Measurements from ENCODE around the gene PPHLN1.

PPHLN1 gene

GRCh38 chr12:42442311-42442759, 116.4 kb downstream of the PPHLN1 start:
- DNase-seq (ENCODE audit: low read depth), result no peak

- no peak for DNase-seq (ENCODE audit: low read depth)
These were observed 116.9 kb downstream of the PPHLN1 start for GRCh38 chr12:42442888-42443287.

- DNase-seq (ENCODE audit: low read depth), result no peak
These were observed 118.4 kb downstream of the PPHLN1 start for GRCh38 chr12:42444192-42444943.

GRCh38 chr12:42445891-42446290, 119.9 kb downstream of the PPHLN1 start:
- DNase-seq (ENCODE audit: low read depth), result no peak

- no peak for DNase-seq (ENCODE audit: low read depth)
These were observed 120.8 kb downstream of the PPHLN1 start for GRCh38 chr12:42446761-42447160.

GRCh38 chr12:42447371-42447786, 121.4 kb downstream of the PPHLN1 start:
- no peak for DNase-seq (ENCODE audit: low read depth)

- no peak for DNase-seq (ENCODE audit: low read depth)
These were observed 122.9 kb downstream of the PPHLN1 start for GRCh38 chr12:42448841-42449240.

GRCh38 chr12:42450248-42450647, 124.3 kb downstream of the PPHLN1 start:
- DNase-seq (ENCODE audit: low read depth), result no peak

GRCh38 chr12:42458575-42458974, 132.6 kb downstream of the PPHLN1 start:
- no peak for DNase-seq (ENCODE audit: low read depth)

- no peak for DNase-seq (ENCODE audit: low read depth)
These were observed 133.4 kb downstream of the PPHLN1 start for GRCh38 chr12:42459336-42459847.

- no peak for DNase-seq (ENCODE audit: low read depth)
These were observed 136.5 kb downstream of the PPHLN1 start for GRCh38 chr12:42462486-42462885.

GRCh38 chr12:42463671-42464070, 137.7 kb downstream of the PPHLN1 start:
- no peak for DNase-seq (ENCODE audit: low read depth)

- DNase-seq (ENCODE audit: low read depth), result no peak
These were observed 142.4 kb downstream of the PPHLN1 start for GRCh38 chr12:42468341-42468821.

- no peak for DNase-seq (ENCODE audit: low read depth)
These were observed 143.0 kb downstream of the PPHLN1 start for GRCh38 chr12:42468921-42469320.

GRCh38 chr12:42469355-42470175, 143.6 kb downstream of the PPHLN1 start:
- no peak for DNase-seq (ENCODE audit: low read depth)

GRCh38 chr12:42472376-42472775, 146.4 kb downstream of the PPHLN1 start:
- DNase-seq (ENCODE audit: low read depth), result no peak

GRCh38 chr12:42473130-42473529, 147.2 kb downstream of the PPHLN1 start:
- DNase-seq (ENCODE audit: low read depth), result no peak

- DNase-seq (ENCODE audit: low read depth), result no peak
These were observed 147.6 kb downstream of the PPHLN1 start for GRCh38 chr12:42473561-42473960.

- no peak for DNase-seq (ENCODE audit: low read depth)
These were observed 148.4 kb downstream of the PPHLN1 start for GRCh38 chr12:42474391-42474790.

- DNase-seq (ENCODE audit: low read depth), result no peak
These were observed 149.1 kb downstream of the PPHLN1 start for GRCh38 chr12:42475106-42475505.

GRCh38 chr12:42477941-42478340, 152.0 kb downstream of the PPHLN1 start:
- no peak for DNase-seq (ENCODE audit: low read depth)

GRCh38 chr12:42481368-42481767, 155.4 kb downstream of the PPHLN1 start:
- no peak for DNase-seq (ENCODE audit: low read depth)
